Left lung (tissue), 10 donors: ENCODE data around the gene RARRES1. TPM values are rescaled to one million over a fixed set of nuclear protein-coding genes. Genes with fewer than 3 reads are reported as not detected.

Experiments
- ATAC-seq: fragments of 200-7000 bp; cut with Tn5 transposase; one replicate; pipeline ENCODE4 v1.9.1; 2020; ENCODE audit warnings: moderate library complexity
- DNase-seq, 4 donors: peaks; one replicate each; pipeline ENCODE4 v3.0.0-alpha.2; 2013 to 2020
- H3K27ac ChIP-seq, 2 donors: fragments of 200-600 bp; sonication (generic) in 1 of 2; one replicate each; pipeline versions ENCODE4 v1.5.0 to v1.8.0; 2020 to 2021
- H3K27me3 ChIP-seq, 2 donors: fragments of 200-600 bp; sonication (generic) in 1 of 2; one replicate each; pipeline versions ENCODE4 v1.5.0 to v1.8.0; 2020 to 2021
- H3K36me3 ChIP-seq, 2 donors: fragments of 200-600 bp; sonication (generic) in 1 of 2; one replicate each; pipeline versions ENCODE4 v1.5.0 to v1.8.0; 2020 to 2021
- H3K4me1 ChIP-seq, 2 donors: fragments of 200-600 bp; one replicate each; pipeline ENCODE4 v1.8.0; 2021
- H3K4me3 ChIP-seq, 2 donors: fragments of 200-600 bp; sonication (generic) in 1 of 2; one replicate each; pipeline versions ENCODE4 v1.5.0 to v1.8.0; 2020 to 2021; ENCODE audit warnings: mild to moderate bottlenecking in 1 of 2
- H3K9me3 ChIP-seq, 2 donors: fragments of 200-600 bp; sonication (generic) in 1 of 2; one replicate each; pipeline versions ENCODE4 v1.5.0 to v1.8.0; 2020 to 2021
- CTCF ChIP-seq, 2 donors: fragments of 200-600 bp; sonication (generic) in 1 of 2; IDR thresholded peaks; one replicate each; pipeline versions ENCODE4 v1.5.0 to v1.8.0; 2021; ENCODE audit warnings: antibody characterized with exemption in 2 of 2
- intact Hi-C, 2 donors: fragments of 100-400 bp; cut with DNase I; formaldehyde crosslinking; loops; one replicate each; pipeline versions ENCODE4 v1.11.2 to v1.14.2; 2022
- polyA plus RNA-seq, 6 donors: library from polyadenylated mRNA; unstranded; fragments of 120-200 nt; gene quantifications; one replicate each; pipeline ENCODE4 v1.2.1, GENCODE V29; 2013; ENCODE audit not compliant: insufficient read length in 6 of 6
- total RNA-seq, 2 donors: library from RNA; stranded (reverse); fragmentation: NEBNext Ultra II Directional; extraction: Animal tissue kit (Norgen Biotek cat#: 25700); gene quantifications; one replicate each; pipeline ENCODE4 v1.2.1, GENCODE V29; 2021
- donor health status: DM: no; HTN: yes; CAD: no.
- donor health status: DM: no; HTN: no; CAD: no.

RARRES1 gene
- total and polyA plus RNA-seq, 8 donors = 39.4 to 131 (median 65.2) TPM

DNA sequence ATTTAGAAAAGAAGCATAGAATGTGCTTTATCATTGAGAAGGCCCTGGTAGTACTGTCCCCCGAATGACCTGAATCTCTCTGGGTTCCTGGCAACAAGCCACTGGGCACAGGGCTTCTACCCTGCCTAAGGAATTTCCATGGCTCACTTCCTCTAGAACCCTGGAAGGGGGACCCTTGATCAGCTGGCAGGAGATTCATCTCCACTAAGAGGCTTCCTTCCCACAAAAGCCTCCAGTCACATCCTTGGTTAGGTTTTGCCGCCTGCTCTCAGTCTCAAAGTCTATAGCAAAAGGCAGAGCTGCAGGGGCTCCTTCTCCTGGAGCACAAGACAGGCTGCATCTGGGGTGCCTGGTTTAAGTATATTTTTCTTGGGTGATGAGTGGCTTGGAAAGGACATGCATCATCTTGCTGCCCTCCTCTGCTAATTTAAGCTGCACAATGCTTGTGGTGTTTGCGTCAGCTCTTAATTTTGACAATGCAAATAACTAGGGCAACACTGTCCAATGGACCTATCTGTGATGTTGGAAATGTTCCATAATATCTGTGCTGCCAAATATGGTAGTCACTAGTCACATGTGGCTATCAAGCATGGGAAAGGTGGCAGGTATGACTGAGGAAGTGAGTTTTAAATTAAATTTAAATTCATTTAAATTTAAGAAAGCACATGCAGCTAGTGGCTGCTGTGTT lies 33.4 kb upstream of the RARRES1 start:
- Histone ChIP-seq H3K4me1 (peaks cover 17 to 28% of the 10 kb centered on the region in 2 donors), H3K4me3 (no peak overlapping the region), H3K27ac (no peak overlapping the region), H3K27me3 (no peaks in the 10 kb centered on the region), H3K36me3 (no peaks in the 10 kb centered on the region), H3K9me3 (no peaks in the 10 kb centered on the region)
- no peak for ATAC-seq
- TF ChIP-seq CTCF (IDR thresholded peaks at IDR 0.05) = no peak
- intact Hi-C loops = no loop called here
- no peak for DNase-seq

GRCh38 chr3:158763421-158763820 lies 31.2 kb upstream of the RARRES1 start:
- DNase-seq = no peak
- Histone ChIP-seq H3K4me3 (no peak overlapping the region), H3K36me3 (no peaks in the 10 kb centered on the region), H3K9me3 (no peaks in the 10 kb centered on the region), H3K27me3 (no peaks in the 10 kb centered on the region), H3K27ac (no peak overlapping the region), H3K4me1 (peaks cover 6 to 8% of the 10 kb centered on the region in 2 donors)
- intact Hi-C loops = no loop called here
- TF ChIP-seq CTCF (IDR thresholded peaks at IDR 0.05) = no peak
- ATAC-seq = no peak

DNA sequence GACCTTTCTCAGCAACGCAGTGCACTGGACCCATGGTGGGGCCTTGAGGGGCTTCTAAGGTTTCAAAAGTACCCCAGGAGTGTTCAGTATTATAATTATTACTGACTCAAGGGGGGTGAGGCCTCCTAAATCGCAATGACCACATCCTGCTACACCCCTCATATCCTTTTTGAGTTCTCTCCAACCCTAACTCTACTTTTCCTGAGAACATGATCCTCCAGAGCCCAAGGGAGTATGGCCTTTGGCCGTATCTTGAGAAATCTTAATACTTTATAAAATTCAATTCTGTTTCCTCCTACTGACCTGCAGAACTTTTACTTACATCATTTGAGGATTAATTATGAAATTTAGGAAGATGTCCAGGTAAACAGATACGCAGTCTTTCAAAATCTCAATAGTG lies 30.4 kb upstream of the RARRES1 start:
- TF ChIP-seq CTCF (IDR thresholded peaks at IDR 0.05) = no peak

GRCh38 chr3:158761350-158761749 lies 29.1 kb upstream of the RARRES1 start:
- intact Hi-C loops = no loop called here
- no peak for ATAC-seq
- H3K27me3 ChIP-seq = no peaks in the 10 kb centered on the region
- no peak for DNase-seq
- no peaks in the 10 kb centered on the region for H3K9me3 ChIP-seq
- TF ChIP-seq CTCF (IDR thresholded peaks at IDR 0.05) = no peak
- no peaks in the 10 kb centered on the region for H3K4me1 ChIP-seq
- H3K4me3 ChIP-seq = no peak overlapping the region
- H3K27ac ChIP-seq = no peak overlapping the region
- H3K36me3 ChIP-seq = no peaks in the 10 kb centered on the region

More for the DNA sequence above, 30.4 kb upstream of the RARRES1 start:
- no peaks in the 10 kb centered on the region for H3K36me3 ChIP-seq
- intact Hi-C loops = no loop called here
- no peak overlapping the region for H3K27ac ChIP-seq
- no peaks in the 10 kb centered on the region for H3K27me3 ChIP-seq
- DNase-seq (no peak), ATAC-seq (no peak)
- peaks cover 0 to under 1% of the 10 kb centered on the region in 2 donors for H3K4me1 ChIP-seq
- no peaks in the 10 kb centered on the region for H3K9me3 ChIP-seq
- H3K4me3 ChIP-seq = no peak overlapping the region

DNA sequence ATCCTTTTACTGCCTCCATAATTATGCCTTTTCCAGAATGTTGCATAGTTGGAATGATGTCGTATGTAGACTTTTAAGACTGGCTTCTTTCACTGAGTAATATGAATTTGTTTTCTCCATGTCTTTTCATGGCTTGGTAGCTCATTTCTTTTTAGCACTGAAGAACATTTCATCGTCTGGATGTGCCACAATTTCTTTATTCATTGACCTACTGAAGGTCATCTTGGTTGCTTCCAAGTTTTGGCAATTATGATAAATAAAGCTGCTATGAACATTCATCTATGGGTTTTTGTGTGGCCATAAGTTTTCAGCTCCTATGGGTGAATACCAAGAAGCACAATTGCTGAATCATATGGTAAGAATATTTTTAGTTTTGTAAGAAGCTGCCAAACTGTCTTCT lies 23.2 kb upstream of the RARRES1 start:
- no peaks in the 10 kb centered on the region for H3K36me3 ChIP-seq
- no peak overlapping the region for H3K27ac ChIP-seq
- H3K4me1 ChIP-seq = no peaks in the 10 kb centered on the region
- intact Hi-C loops = no loop called here
- no peak overlapping the region for H3K4me3 ChIP-seq
- H3K9me3 ChIP-seq = no peaks in the 10 kb centered on the region
- ATAC-seq (no peak), DNase-seq (no peak)
- no peak for TF ChIP-seq CTCF (IDR thresholded peaks at IDR 0.05)
- no peaks in the 10 kb centered on the region for H3K27me3 ChIP-seq
